ENCODE results near the gene ERFE.

ERFE gene

GRCh38 chr2:238122287-238123217, 36.2 kb upstream of the ERFE start:
- no peak overlapping the region for H3K27ac ChIP-seq (replicated peaks; ENCODE audit: low read length)
- peaks cover 6% of the 10 kb centered on the region for H3K79me1 ChIP-seq (ENCODE audit: low read depth, low read length)
- no peak overlapping the region for H4K91ac ChIP-seq (ENCODE audit: low read depth, low read length, poor library complexity)
- no peak for DNase-seq (ENCODE audit: low spot score)
- H4K8ac ChIP-seq (ENCODE audit: low read depth, low read length): no peak overlapping the region
- H3K23ac ChIP-seq (ENCODE audit: low read depth, low read length, poor library complexity): peak overlapping the region; percentile 52
- H3K14ac ChIP-seq (ENCODE audit: low read length): peak overlapping the region; percentile 33
- H2BK5ac ChIP-seq (ENCODE audit: low read length): no peak overlapping the region
- no CpG with 5 or more reads among the region's 29 CpGs for WGBS, 2 donors (ENCODE audit: extremely low coverage in 2 of 2, insufficient read length in 2 of 2, insufficient replicate concordance in 1 of 2)
- no peak overlapping the region for H3K4me3 ChIP-seq (ENCODE audit: low read length in 2 of 2)
- peak overlapping the region; percentile 80 for H3K9ac ChIP-seq (ENCODE audit: low read depth, low read length, poor library complexity)
- H3K4me2 ChIP-seq (ENCODE audit: insufficient read depth, low read length, poor library complexity, severe bottlenecking): no peak overlapping the region
- no peak overlapping the region for H2BK120ac ChIP-seq (ENCODE audit: low read depth, low read length)
- peaks cover 0 to 2% of the 10 kb centered on the region in 2 donors for H3K36me3 ChIP-seq (replicated peaks in 1 of 2; ENCODE audit: control insufficient read depth in 2 of 2, insufficient read depth in 2 of 2, low read length in 2 of 2)
- peak overlapping the region; percentile 74 for H3K18ac ChIP-seq (ENCODE audit: low read length)
- H2AFZ ChIP-seq (ENCODE audit: low read length): no peak overlapping the region
- peak overlapping the region; percentile 98 for H2BK15ac ChIP-seq (ENCODE audit: low read length)
- H3K4me1 ChIP-seq (ENCODE audit: control insufficient read depth in 2 of 2, insufficient read depth in 1 of 2, low read depth in 1 of 2, low read length in 2 of 2): peaks cover 4 to 14% of the 10 kb centered on the region in 2 donors
- peak overlapping the region; percentile 80 for H2BK12ac ChIP-seq (ENCODE audit: low read length)
- H3K4ac ChIP-seq (ENCODE audit: low read length): no peak overlapping the region
- peaks cover 0 to 25% (median 0%) of the 10 kb centered on the region in 3 experiments for H3K27me3 ChIP-seq (ENCODE audit: control insufficient read depth in 3 of 3, insufficient read depth in 3 of 3, low read depth in 1 of 3, low read length in 3 of 3)
- peak overlapping the region; percentile 32 for H2AK5ac ChIP-seq (ENCODE audit: low read depth, low read length)
- peaks cover 0 to 5% of the 10 kb centered on the region in 2 donors for H3K9me3 ChIP-seq (replicated peaks in 1 of 2; ENCODE audit: control insufficient read depth in 2 of 2, insufficient read depth in 1 of 2, low read depth in 1 of 2, low read length in 2 of 2)

GRCh38 chr2:238123218-238123971, 35.4 kb upstream of the ERFE start:
- H3K9ac ChIP-seq (ENCODE audit: low read depth, low read length, poor library complexity): peak overlapping the region; percentile 21
- H3K27me3 ChIP-seq (ENCODE audit: control insufficient read depth in 3 of 3, insufficient read depth in 3 of 3, low read depth in 1 of 3, low read length in 3 of 3): peaks cover 0 to 20% (median 0%) of the 10 kb centered on the region in 3 experiments
- H3K27ac ChIP-seq (replicated peaks; ENCODE audit: low read length): no peak overlapping the region
- H3K79me1 ChIP-seq (ENCODE audit: low read depth, low read length): peaks cover 6% of the 10 kb centered on the region
- DNase-seq (ENCODE audit: low spot score): no peak
- H3K14ac ChIP-seq (ENCODE audit: low read length): peak overlapping the region; percentile 82
- H2BK120ac ChIP-seq (ENCODE audit: low read depth, low read length): no peak overlapping the region
- no peak overlapping the region for H2BK5ac ChIP-seq (ENCODE audit: low read length)
- peaks cover 0 to 5% of the 10 kb centered on the region in 2 donors for H3K9me3 ChIP-seq (replicated peaks in 1 of 2; ENCODE audit: control insufficient read depth in 2 of 2, insufficient read depth in 1 of 2, low read depth in 1 of 2, low read length in 2 of 2)
- H3K4me3 ChIP-seq (ENCODE audit: low read length in 2 of 2): no peak overlapping the region
- no peak overlapping the region for H4K91ac ChIP-seq (ENCODE audit: low read depth, low read length, poor library complexity)
- H3K4me2 ChIP-seq (ENCODE audit: insufficient read depth, low read length, poor library complexity, severe bottlenecking): no peak overlapping the region
- no CpG with 5 or more reads among the region's 22 CpGs for WGBS, 2 donors (ENCODE audit: extremely low coverage in 2 of 2, insufficient read length in 2 of 2, insufficient replicate concordance in 1 of 2)
- H2BK15ac ChIP-seq (ENCODE audit: low read length): peak overlapping the region; percentile 98
- H3K4me1 ChIP-seq (ENCODE audit: control insufficient read depth in 2 of 2, insufficient read depth in 1 of 2, low read depth in 1 of 2, low read length in 2 of 2): peaks cover 4 to 15% of the 10 kb centered on the region in 2 donors
- H3K23ac ChIP-seq (ENCODE audit: low read depth, low read length, poor library complexity): peak overlapping the region; percentile 62
- H2AFZ ChIP-seq (ENCODE audit: low read length): no peak overlapping the region
- no peak overlapping the region for H4K8ac ChIP-seq (ENCODE audit: low read depth, low read length)
- no peak overlapping the region for H2BK12ac ChIP-seq (ENCODE audit: low read length)
- H3K36me3 ChIP-seq (replicated peaks in 1 of 2; ENCODE audit: control insufficient read depth in 2 of 2, insufficient read depth in 2 of 2, low read length in 2 of 2): peaks cover 0 to 2% of the 10 kb centered on the region in 2 donors
- peak overlapping the region; percentile 91 for H2AK5ac ChIP-seq (ENCODE audit: low read depth, low read length)
- no peak overlapping the region for H3K4ac ChIP-seq (ENCODE audit: low read length)
- peak overlapping the region; percentile 80 for H3K18ac ChIP-seq (ENCODE audit: low read length)

GRCh38 chr2:238123991-238124470, 34.7 kb upstream of the ERFE start:
- Histone ChIP-seq H2AK5ac (ENCODE audit: low read depth, low read length) (peak overlapping the region; percentile 91), H3K9ac (ENCODE audit: low read depth, low read length, poor library complexity) (no peak overlapping the region), H3K4me3 (ENCODE audit: low read length in 2 of 2) (no peak overlapping the region), H3K27me3 (ENCODE audit: control insufficient read depth in 3 of 3, insufficient read depth in 3 of 3, low read depth in 1 of 3, low read length in 3 of 3) (peaks cover 0 to 16% (median 0%) of the 10 kb centered on the region in 3 experiments), H3K14ac (ENCODE audit: low read length) (peak overlapping the region; percentile 92), H4K8ac (ENCODE audit: low read depth, low read length) (peak overlapping the region; percentile 50), H2BK5ac (ENCODE audit: low read length) (no peak overlapping the region), H3K79me1 (ENCODE audit: low read depth, low read length) (peaks cover 6% of the 10 kb centered on the region), H3K4me2 (ENCODE audit: insufficient read depth, low read length, poor library complexity, severe bottlenecking) (no peak overlapping the region), H2BK15ac (ENCODE audit: low read length) (no peak overlapping the region), H3K4ac (ENCODE audit: low read length) (no peak overlapping the region), H3K23ac (ENCODE audit: low read depth, low read length, poor library complexity) (peak overlapping the region; percentile 62), H2AFZ (ENCODE audit: low read length) (no peak overlapping the region), H3K18ac (ENCODE audit: low read length) (peak overlapping the region; percentile 58), H2BK120ac (ENCODE audit: low read depth, low read length) (no peak overlapping the region), H3K36me3 (replicated peaks in 1 of 2; ENCODE audit: control insufficient read depth in 2 of 2, insufficient read depth in 2 of 2, low read length in 2 of 2) (peaks cover 0 to 2% of the 10 kb centered on the region in 2 donors), H3K27ac (replicated peaks; ENCODE audit: low read length) (no peak overlapping the region), H2BK12ac (ENCODE audit: low read length) (no peak overlapping the region), H4K91ac (ENCODE audit: low read depth, low read length, poor library complexity) (no peak overlapping the region), H3K4me1 (ENCODE audit: control insufficient read depth in 2 of 2, insufficient read depth in 1 of 2, low read depth in 1 of 2, low read length in 2 of 2) (peaks cover 4 to 15% of the 10 kb centered on the region in 2 donors), H3K9me3 (replicated peaks in 1 of 2; ENCODE audit: control insufficient read depth in 2 of 2, insufficient read depth in 1 of 2, low read depth in 1 of 2, low read length in 2 of 2) (peaks cover 0 to 5% of the 10 kb centered on the region in 2 donors)
- no peak for DNase-seq (ENCODE audit: low spot score)
- no CpG with 5 or more reads among the region's 14 CpGs for WGBS, 2 donors (ENCODE audit: extremely low coverage in 2 of 2, insufficient read length in 2 of 2, insufficient replicate concordance in 1 of 2)
